ENCODE data around the gene NPAS4. TPM values are rescaled to one million over a fixed set of nuclear protein-coding genes. Genes with fewer than 3 reads are reported as not detected.
"Not testable (repeated sequence)": the region's sequence is repeated elsewhere in the genome, so short reads cannot be mapped to it uniquely, and the experiment has no call there.

The NPAS4 gene
- total RNA-seq (2014; rRNA removed) = 0.13 TPM in 1 of 2 replicates, not detected in the other
- 0.01 TPM for polyA plus RNA-seq (2012)

DNA sequence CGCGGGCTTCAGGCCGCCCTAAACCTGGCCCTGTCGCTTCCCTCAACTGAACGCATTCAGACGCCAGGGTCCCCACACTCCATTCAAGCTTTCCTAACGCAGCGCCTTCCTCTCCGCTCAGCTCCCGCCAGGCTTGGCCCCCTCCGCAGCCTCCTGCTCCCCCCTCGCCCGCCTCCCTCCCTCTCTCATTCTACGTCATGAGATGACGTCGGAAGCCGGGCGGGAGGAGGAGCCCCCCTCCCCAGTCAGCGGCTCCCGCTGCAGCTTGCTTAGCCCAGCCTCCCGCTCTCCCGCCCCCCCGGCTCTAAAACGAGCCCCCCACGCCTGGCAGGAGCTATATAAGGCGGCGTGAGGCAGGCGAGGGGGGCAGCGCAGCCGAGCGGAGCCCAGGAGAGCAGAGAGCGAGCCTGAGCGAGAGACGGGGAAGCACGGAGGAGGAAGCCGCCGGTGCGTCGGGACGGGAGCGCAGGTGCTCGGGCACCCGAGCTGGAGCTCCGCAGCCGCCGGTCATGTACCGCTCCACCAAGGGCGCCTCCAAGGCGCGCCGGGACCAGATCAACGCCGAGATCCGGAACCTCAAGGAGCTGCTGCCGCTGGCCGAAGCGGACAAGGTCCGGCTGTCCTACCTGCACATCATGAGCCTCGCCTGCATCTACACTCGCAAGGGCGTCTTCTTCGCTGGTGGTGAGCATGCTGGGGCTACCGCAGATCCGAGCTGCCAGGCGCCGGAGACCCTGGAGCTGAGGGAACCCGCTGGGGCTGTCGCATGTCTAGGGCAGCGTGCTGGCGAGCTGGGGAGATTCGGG is at the start of gene NPAS4:
TSS of gene NPAS4 (plus strand) at position 365 of the 806 bp plus-strand sequence. CDS start at position 510, 145 bp downstream.
- DNase-seq (ENCODE audit: low read depth) = no peak

GRCh38 chr11:66371627-66372415 is 49.0 kb upstream of the NPAS4 start, which contains the start of gene SLC29A2:
Gene SLC29A2, minus strand, starts transcription at chr11:66371760. Its CDS starts 169 bp downstream, at chr11:66371591.
- DNase-seq (ENCODE audit: low read depth) = no peak

- DNase-seq (ENCODE audit: low read depth) = no peak
These were observed 47.6 kb upstream of the NPAS4 start for GRCh38 chr11:66373265-66373664.

GRCh38 chr11:66373690-66374287 is 47.0 kb upstream of the NPAS4 start:
- DNase-seq (ENCODE audit: low read depth) = not testable (repeated sequence)

DNA sequence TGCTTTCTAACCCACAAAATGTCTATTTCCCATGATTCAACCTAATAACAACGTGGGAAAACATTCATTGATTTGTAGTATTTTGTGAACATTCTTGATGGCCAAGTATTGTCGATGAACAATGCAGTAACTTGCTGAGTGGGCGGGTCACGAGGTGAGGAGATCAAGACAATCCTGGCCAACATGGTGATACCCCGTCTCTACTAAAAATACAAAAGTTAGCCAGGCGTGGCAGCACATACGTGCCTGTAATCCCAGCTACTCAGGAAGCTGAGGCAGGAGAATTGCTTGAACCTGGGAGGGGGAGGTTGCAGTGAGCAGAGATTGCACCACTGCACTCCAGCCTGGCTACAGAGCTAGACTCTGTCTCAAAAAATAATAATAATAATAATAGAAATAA is 40.6 kb upstream of the NPAS4 start:
- not testable (repeated sequence) for DNase-seq (ENCODE audit: low read depth)

- DNase-seq (ENCODE audit: low read depth) = not testable (repeated sequence)
These were observed 36.5 kb upstream of the NPAS4 start for GRCh38 chr11:66384316-66384715.

DNA sequence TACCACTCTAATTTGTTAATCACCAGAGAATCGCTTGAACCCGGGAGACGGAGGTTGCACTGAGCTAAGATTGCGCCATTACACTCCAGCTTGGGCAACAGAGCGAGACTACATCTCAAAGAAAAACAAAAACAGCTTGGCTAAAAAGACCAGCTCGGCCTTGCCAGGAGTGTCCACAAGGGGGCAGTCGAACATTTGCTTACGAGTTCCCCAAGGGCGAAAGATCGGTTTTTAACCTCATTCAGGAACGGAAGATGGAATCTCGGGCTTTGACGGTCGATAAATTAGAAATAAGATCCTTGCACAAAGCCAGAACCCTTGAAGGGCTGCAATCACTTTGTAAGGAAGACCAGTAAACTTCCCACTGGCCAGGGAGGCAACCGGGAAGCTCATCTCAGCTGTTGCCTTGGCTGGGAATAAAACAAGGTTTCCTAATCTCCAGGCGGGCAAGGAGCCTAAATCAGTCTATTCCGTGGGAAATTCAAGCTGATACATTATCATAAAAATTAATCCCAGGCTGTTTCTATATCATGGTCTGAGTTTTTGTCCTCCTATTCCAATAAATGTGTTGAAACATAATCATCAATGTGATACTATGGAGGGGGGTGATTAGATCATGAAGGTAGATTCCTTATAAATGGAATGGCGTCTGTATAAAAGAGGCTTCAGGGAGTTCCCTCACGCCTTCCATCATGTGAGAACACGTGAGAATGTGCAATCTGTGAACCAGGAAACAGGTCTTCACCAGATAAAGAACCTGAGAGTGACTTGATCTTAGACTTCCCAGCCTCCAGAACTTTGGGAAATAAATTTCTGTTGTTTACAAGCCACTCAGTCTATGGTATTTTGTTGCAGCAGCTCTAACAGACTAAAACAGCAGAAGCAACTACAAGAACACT is 34.4 kb upstream of the NPAS4 start:
- DNase-seq (ENCODE audit: low read depth) = peak; percentile 78

GRCh38 chr11:66388780-66389386 is 32.0 kb upstream of the NPAS4 start:
- DNase-seq (ENCODE audit: low read depth) = peak; percentile 61

DNA sequence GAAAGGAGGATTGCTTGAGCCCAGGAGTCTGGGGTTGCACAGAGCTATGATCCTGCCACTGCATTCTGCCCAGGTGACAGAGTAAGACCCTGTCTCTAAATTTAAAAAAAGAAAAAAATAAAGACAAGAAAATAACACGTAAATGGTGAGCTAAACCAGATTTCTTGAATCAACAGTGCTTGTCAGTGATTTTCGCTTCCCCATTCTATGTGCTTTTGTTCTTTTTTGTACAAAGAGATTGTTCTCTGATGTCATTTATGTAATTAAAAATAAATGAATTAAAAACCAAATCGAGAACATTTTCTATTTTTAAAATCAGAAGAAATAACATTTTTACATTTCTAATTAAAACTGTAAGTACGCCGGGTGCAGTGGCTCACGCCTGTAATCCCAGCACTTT is 29.5 kb upstream of the NPAS4 start:
- no peak for DNase-seq (ENCODE audit: low read depth)

DNA sequence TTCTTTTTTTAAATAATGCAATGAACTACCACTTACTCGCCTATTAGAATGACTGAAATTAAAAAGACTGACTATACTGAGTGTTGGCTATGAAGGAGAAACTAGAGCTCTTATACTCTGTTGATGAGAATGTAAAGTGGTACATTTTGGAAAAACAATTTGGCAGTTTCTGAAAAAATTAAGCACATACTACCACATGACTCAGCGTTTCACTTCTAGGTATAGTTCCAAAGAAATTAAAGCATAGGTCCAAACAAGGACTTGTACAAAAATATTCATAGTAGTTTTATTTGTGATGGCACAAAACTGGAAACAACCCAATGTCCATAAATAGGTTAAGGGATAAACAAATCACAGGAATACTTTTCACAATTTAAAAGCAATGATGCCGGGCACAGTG is 26.9 kb upstream of the NPAS4 start:
- DNase-seq (ENCODE audit: low read depth) = no peak

DNA sequence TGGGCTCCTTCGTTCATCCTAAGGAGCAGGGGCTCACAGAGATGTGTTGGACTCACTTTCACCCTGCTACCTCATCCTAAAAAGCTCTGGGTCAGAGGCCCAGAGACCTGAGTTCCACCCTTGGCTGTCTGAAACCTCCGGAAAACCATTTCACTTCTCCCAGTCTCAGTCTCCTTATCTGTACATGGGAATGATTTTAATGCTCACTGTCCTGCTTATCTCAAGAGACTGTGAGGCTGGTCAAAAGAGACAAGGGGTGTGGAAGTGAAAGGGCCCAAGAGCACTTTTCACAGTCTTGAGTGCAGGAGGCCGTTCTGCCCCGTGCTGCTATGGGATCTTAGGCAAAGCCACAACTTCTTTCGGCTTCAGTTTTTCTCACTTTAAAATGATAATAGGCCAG is 13.2 kb upstream of the NPAS4 start:
- no peak for DNase-seq (ENCODE audit: low read depth)

DNA sequence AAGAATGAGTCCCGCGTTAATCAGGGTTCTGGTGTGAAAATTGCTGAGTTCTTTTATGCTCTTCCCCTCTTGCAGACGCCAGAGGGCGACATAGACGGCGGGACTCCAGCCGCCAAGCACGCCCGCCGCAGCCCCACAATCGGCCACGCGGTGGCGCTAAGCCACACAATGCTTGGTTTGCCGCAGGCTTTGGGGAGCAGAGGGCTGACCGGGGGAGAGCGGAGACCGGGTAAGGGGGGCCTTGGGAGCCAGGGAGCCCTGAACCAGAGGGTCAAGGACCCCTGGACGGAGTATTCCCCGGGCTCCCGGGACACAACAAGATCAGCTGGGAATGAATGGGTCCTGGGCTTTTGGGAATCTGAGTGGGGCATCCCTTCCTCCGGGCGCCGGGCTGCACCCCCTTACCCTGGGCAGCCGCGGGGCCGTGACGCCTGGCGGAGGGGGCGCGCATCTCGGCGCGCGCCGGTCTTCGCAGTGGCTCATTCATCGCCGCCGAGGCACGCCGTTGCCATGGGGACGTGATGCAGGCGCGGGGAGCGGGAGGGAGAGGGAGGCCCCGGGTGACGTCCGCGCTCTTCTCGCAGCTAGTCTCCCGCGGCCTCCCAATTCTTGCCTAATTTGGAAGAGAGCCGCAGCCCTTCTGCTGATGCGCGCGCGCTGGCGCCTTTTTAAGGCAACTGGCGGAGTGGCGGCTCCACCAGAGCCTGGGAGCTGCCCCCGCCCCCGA is 12.2 kb upstream of the NPAS4 start:
- DNase-seq (ENCODE audit: low read depth) = peak; percentile 86

DNA sequence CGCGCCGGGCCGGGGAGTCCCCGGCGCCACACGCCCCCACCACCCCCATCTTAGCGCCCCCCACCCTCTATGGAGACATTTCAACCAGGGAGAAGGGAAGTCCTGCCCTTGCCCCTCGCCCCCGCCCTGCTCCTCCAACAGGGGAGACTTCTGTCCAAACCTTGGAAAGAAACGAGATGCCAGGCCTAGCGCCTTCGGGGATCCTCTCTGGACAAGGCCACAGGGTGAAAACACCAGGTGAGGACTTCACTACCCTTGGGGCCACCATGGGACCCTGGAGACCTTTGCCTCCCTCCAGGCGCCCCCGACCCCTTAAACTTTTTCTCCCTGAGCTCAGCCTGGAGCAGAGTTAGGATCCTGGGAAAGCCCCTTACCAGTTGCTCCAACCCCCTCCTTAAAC is 11.6 kb upstream of the NPAS4 start:
- DNase-seq (ENCODE audit: low read depth) = no peak

- no peak for DNase-seq (ENCODE audit: low read depth)
These were observed 10.6 kb upstream of the NPAS4 start for GRCh38 chr11:66410191-66410590.

DNA sequence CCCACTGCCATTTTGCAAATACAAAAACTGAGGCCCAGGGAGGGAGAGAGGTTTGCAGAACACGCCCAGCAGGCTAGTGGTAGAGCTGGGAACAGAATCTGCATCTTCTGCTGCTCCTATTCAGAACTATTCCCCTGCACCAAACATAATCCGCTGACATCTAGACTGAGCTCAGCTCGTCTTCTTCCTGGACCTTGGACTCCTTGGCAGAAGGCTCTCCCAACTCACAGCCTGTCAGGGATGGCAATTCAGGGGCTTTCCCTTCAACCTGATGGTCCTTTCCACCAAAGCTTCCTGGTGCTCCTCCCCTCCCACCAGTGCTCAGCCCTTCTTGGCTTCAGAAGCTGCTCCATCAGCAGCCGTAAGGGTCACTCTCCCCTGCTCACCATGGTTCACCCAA is 9.5 kb upstream of the NPAS4 start:
- DNase-seq (ENCODE audit: low read depth) = no peak

DNA sequence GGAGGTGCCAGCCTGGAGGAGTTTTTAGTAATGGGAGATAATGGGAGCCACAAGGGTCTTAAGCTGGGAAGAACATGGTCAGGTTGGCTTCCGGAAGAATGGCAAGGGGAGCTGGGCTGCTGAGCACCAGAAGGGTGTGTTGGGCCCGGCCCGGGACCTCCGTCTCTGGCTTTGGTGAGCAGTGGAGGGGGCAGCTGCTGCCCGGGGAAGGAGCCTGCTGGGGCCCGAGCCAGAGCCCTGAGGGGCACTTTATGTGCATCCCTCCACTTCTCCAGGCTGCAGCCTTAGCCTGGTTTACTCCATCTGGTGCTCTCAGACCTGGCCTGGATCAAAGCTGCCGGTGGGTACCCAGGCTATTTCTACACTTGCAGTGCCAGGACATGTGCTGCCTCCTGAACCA is 8.7 kb upstream of the NPAS4 start:
- no peak for DNase-seq (ENCODE audit: low read depth)

GRCh38 chr11:66413167-66413566 is 7.7 kb upstream of the NPAS4 start:
- DNase-seq (ENCODE audit: low read depth) = no peak

DNA sequence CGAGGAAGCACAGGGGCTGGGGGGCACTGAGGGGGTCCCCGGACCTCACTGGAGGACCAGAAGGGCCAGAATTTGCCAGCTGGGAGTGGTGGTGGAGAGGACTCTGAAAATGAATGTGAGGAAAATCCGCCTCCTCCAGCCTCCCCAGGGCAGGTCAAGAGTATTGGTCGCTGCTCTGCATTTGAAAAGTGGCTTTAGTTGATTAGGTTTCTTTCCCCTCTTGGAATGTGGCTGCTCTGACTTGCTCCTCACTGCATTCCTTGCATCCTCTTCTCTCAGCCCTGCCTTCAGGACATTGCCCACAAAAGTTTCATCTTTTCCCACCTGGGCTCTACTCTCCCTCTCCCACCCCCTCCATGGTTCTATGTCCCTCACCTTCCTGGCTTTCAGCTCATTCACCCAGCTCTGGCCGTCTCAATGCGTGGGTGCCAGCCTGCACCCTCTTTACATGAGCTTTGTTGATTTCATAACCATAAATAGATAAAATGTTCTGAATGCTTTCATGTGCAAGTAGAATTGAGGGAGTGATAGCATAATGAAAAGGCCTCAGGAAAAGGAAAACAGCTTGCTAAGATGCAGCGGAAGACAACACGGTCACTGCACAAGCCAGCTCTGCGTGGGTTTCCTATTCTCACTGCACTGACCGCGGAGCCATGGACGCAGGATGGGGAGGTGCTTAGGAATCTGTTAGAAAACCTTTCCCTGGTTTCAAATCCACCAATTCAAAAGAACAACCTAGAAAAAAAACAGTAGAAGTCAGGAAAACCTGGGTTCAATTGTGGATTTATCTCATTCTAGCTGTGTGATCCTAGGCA is 6.5 kb upstream of the NPAS4 start:
- DNase-seq (ENCODE audit: low read depth) = no peak

- no peak for DNase-seq (ENCODE audit: low read depth)
These were observed 5.4 kb upstream of the NPAS4 start for GRCh38 chr11:66415423-66415822.
